HEK293 (cell line): ENCODE data around the gene CYP4F12.

Experiments used
- CTCF ChIA-PET: fragments of 350-600 bp; formaldehyde crosslinking; extraction: SDS; loops from one replicate; lab custom pipeline; 2021; ENCODE audit warnings: antibody characterized with exemption; lab: Yijun Ruan, JAX
- POLR2A ChIA-PET: fragments of 300-600 bp; formaldehyde crosslinking; extraction: SDS; loops from one replicate; lab custom pipeline; 2020; ENCODE audit warnings: antibody characterized with exemption, inconsistent platforms; lab: Yijun Ruan, JAX
- H3K27ac ChIP-seq: fragments of 200-500 bp; sonication (Bioruptor generic); 2 replicates; pipeline ENCODE4 v1.5.1; 2014; ENCODE audit warnings: low read depth, low read length, control low read depth, inconsistent platforms; ENCODE audit errors: extremely low read depth
- H3K36me3 ChIP-seq, 2 experiments: fragments of 200-500 bp in 1 of 2; sonication (Bioruptor generic) in 1 of 2; 1 replicate in 1 of 2; 2 replicates in 1 of 2; pipeline ENCODE4 v1.5.1; 2014 to 2017; ENCODE audit warnings: inconsistent platforms in 2 of 2, low read length in 2 of 2; ENCODE audit not compliant: control insufficient read depth in 2 of 2, insufficient read depth in 1 of 2
- H3K4me1 ChIP-seq: fragments of 200-500 bp; sonication (Bioruptor generic); 2 replicates; pipeline ENCODE4 v1.5.1; 2014; ENCODE audit warnings: mild to moderate bottlenecking, low read length, inconsistent platforms; ENCODE audit not compliant: control insufficient read depth, insufficient read depth
- H3K4me3 ChIP-seq: 2 replicates; pipeline ENCODE4 v1.5.1; 2011; ENCODE audit warnings: low read depth, mild to moderate bottlenecking, control low read depth, low read length, moderate library complexity
- H3K9me3 ChIP-seq: fragments of 200-500 bp; sonication (Bioruptor generic); 2 replicates; pipeline ENCODE4 v1.5.1; 2014; ENCODE audit warnings: low read depth, low read length, inconsistent platforms; ENCODE audit not compliant: control insufficient read depth, insufficient read depth
- TCF7L2 ChIP-seq: IDR thresholded peaks from 2 replicates; pipeline ENCODE4 v1.6.1; 2011; ENCODE audit warnings: low read depth, mild to moderate bottlenecking, inconsistent platforms, low read length, moderate library complexity, borderline replicate concordance
- ZNF214 ChIP-seq: fragments of 450-650 bp; formaldehyde crosslinking; IDR thresholded peaks from 2 replicates; pipeline ENCODE4 v1.5.1; 2017; ENCODE audit warnings: missing biosample characterization, mild to moderate bottlenecking, missing genetic modification characterization, borderline replicate concordance
- ZNF292 ChIP-seq: fragments of 450-650 bp; formaldehyde crosslinking; IDR thresholded peaks from 2 replicates; pipeline ENCODE4 v1.5.1; 2016; ENCODE audit warnings: low read depth, missing biosample characterization, missing genetic modification characterization, borderline replicate concordance
- ZNF394 ChIP-seq: fragments of 450-650 bp; formaldehyde crosslinking; IDR thresholded peaks from 2 replicates; pipeline ENCODE4 v1.5.1; 2016; ENCODE audit warnings: missing biosample characterization, missing genetic modification characterization, mild to moderate bottlenecking, moderate library complexity, borderline replicate concordance
- ZNF555 ChIP-seq: fragments of 450-650 bp; formaldehyde crosslinking; conservative IDR thresholded peaks from 2 replicates; pipeline ENCODE4 v1.5.1; 2017; ENCODE audit warnings: missing biosample characterization, mild to moderate bottlenecking, missing genetic modification characterization, inconsistent platforms
- ZNF558 ChIP-seq: fragments of 450-650 bp; formaldehyde crosslinking; IDR thresholded peaks from 2 replicates; pipeline ENCODE4 v1.5.1; 2016; ENCODE audit warnings: missing biosample characterization, missing genetic modification characterization
- ZNF660 ChIP-seq: fragments of 450-650 bp; IDR thresholded peaks from 2 replicates; pipeline ENCODE4 v1.5.1; 2018; ENCODE audit warnings: missing biosample characterization, mild to moderate bottlenecking, missing genetic modification characterization
- ZNF76 ChIP-seq: fragments of 450-650 bp; formaldehyde crosslinking; IDR thresholded peaks from 2 replicates; pipeline ENCODE4; 2016; ENCODE audit warnings: low read depth, missing biosample characterization, missing genetic modification characterization, borderline replicate concordance
- ZNF791 ChIP-seq: fragments of 450-650 bp; formaldehyde crosslinking; IDR thresholded peaks from 2 replicates; pipeline ENCODE4 v1.5.1; 2016; ENCODE audit warnings: missing biosample characterization, missing genetic modification characterization
- TF ChIP-seq, protein P1 (sequence below): fragments of 450-650 bp; formaldehyde crosslinking; IDR thresholded peaks from 2 replicates; pipeline ENCODE4 v1.5.1; 2016; ENCODE audit warnings: missing biosample characterization, missing genetic modification characterization
- TF ChIP-seq, protein P2 (sequence below): fragments of 450-650 bp; formaldehyde crosslinking; IDR thresholded peaks from 2 replicates; pipeline ENCODE4 v1.5.1; 2016; ENCODE audit warnings: missing biosample characterization, missing genetic modification characterization
- TF ChIP-seq, protein P3 (sequence below): fragments of 450-650 bp; formaldehyde crosslinking; IDR thresholded peaks from 2 replicates; pipeline ENCODE4 v1.5.1; 2016; ENCODE audit warnings: missing biosample characterization, missing genetic modification characterization, low read depth
- TF ChIP-seq, protein P4 (sequence below): fragments of 450-650 bp; formaldehyde crosslinking; IDR thresholded peaks from 2 replicates; pipeline ENCODE4 v1.5.1; 2016; ENCODE audit warnings: missing biosample characterization, missing genetic modification characterization
- TF ChIP-seq, protein P5 (sequence below): fragments of 450-650 bp; IDR thresholded peaks from 2 replicates; pipeline ENCODE4 v1.5.1; 2018; ENCODE audit warnings: missing biosample characterization, mild to moderate bottlenecking, missing genetic modification characterization
- TF ChIP-seq, protein P6 (sequence below): fragments of 450-650 bp; formaldehyde crosslinking; conservative IDR thresholded peaks from 2 replicates; pipeline ENCODE4 v1.5.1; 2016; ENCODE audit warnings: low read depth, missing biosample characterization, missing genetic modification characterization

CYP4F12 gene

DNA sequence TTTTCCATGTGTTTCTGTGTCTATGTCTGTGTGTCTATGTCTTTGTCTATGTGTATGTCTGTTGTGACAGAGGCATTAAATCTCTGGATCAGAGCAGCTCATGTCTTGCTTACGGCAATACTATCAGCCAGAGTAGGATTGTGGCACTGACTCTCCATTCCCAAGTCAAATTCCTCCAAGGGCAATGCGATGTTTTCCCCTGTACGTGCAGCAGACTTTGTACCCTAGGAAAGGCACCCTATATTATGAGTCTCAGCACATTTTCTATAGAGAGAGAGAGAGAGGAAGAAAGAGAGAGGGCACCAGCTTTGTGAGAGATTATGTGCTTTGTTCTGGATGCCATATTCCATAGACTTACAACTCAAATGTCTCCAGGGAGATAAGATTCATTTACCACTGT, 21.1 kb upstream of the CYP4F12 start (continued):
- TF ChIP-seq, protein P1, sequence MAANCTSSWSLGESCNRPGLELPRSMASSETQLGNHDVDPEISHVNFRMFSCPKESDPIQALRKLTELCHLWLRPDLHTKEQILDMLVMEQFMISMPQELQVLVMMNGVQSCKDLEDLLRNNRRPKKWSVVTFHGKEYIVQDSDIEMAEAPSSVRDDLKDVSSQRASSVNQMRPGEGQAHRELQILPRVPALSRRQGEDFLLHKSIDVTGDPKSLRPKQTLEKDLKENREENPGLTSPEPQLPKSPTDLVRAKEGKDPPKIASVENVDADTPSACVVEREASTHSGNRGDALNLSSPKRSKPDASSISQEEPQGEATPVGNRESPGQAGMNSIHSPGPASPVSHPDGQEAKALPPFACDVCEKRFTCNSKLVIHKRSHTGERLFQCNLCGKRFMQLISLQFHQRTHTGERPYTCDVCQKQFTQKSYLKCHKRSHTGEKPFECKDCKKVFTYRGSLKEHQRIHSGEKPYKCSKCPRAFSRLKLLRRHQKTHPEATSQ: no peak
- TF ChIP-seq, protein P2, sequence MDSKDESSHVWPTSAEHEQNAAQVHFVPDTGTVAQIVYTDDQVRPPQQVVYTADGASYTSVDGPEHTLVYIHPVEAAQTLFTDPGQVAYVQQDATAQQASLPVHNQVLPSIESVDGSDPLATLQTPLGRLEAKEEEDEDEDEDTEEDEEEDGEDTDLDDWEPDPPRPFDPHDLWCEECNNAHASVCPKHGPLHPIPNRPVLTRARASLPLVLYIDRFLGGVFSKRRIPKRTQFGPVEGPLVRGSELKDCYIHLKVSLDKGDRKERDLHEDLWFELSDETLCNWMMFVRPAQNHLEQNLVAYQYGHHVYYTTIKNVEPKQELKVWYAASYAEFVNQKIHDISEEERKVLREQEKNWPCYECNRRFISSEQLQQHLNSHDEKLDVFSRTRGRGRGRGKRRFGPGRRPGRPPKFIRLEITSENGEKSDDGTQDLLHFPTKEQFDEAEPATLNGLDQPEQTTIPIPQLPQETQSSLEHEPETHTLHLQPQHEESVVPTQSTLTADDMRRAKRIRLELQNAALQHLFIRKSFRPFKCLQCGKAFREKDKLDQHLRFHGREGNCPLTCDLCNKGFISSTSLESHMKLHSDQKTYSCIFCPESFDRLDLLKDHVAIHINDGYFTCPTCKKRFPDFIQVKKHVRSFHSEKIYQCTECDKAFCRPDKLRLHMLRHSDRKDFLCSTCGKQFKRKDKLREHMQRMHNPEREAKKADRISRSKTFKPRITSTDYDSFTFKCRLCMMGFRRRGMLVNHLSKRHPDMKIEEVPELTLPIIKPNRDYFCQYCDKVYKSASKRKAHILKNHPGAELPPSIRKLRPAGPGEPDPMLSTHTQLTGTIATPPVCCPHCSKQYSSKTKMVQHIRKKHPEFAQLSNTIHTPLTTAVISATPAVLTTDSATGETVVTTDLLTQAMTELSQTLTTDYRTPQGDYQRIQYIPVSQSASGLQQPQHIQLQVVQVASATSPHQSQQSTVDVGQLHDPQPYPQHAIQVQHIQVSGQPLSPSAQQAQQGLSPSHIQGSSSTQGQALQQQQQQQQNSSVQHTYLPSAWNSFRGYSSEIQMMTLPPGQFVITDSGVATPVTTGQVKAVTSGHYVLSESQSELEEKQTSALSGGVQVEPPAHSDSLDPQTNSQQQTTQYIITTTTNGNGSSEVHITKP (tag by site-specific recombination): no peak
- TF ChIP-seq, protein P3, sequence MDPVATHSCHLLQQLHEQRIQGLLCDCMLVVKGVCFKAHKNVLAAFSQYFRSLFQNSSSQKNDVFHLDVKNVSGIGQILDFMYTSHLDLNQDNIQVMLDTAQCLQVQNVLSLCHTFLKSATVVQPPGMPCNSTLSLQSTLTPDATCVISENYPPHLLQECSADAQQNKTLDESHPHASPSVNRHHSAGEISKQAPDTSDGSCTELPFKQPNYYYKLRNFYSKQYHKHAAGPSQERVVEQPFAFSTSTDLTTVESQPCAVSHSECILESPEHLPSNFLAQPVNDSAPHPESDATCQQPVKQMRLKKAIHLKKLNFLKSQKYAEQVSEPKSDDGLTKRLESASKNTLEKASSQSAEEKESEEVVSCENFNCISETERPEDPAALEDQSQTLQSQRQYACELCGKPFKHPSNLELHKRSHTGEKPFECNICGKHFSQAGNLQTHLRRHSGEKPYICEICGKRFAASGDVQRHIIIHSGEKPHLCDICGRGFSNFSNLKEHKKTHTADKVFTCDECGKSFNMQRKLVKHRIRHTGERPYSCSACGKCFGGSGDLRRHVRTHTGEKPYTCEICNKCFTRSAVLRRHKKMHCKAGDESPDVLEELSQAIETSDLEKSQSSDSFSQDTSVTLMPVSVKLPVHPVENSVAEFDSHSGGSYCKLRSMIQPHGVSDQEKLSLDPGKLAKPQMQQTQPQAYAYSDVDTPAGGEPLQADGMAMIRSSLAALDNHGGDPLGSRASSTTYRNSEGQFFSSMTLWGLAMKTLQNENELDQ (tag by site-specific recombination): no peak
- TF ChIP-seq, protein P4, sequence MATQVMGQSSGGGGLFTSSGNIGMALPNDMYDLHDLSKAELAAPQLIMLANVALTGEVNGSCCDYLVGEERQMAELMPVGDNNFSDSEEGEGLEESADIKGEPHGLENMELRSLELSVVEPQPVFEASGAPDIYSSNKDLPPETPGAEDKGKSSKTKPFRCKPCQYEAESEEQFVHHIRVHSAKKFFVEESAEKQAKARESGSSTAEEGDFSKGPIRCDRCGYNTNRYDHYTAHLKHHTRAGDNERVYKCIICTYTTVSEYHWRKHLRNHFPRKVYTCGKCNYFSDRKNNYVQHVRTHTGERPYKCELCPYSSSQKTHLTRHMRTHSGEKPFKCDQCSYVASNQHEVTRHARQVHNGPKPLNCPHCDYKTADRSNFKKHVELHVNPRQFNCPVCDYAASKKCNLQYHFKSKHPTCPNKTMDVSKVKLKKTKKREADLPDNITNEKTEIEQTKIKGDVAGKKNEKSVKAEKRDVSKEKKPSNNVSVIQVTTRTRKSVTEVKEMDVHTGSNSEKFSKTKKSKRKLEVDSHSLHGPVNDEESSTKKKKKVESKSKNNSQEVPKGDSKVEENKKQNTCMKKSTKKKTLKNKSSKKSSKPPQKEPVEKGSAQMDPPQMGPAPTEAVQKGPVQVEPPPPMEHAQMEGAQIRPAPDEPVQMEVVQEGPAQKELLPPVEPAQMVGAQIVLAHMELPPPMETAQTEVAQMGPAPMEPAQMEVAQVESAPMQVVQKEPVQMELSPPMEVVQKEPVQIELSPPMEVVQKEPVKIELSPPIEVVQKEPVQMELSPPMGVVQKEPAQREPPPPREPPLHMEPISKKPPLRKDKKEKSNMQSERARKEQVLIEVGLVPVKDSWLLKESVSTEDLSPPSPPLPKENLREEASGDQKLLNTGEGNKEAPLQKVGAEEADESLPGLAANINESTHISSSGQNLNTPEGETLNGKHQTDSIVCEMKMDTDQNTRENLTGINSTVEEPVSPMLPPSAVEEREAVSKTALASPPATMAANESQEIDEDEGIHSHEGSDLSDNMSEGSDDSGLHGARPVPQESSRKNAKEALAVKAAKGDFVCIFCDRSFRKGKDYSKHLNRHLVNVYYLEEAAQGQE (tag by site-specific recombination): no peak

DNA sequence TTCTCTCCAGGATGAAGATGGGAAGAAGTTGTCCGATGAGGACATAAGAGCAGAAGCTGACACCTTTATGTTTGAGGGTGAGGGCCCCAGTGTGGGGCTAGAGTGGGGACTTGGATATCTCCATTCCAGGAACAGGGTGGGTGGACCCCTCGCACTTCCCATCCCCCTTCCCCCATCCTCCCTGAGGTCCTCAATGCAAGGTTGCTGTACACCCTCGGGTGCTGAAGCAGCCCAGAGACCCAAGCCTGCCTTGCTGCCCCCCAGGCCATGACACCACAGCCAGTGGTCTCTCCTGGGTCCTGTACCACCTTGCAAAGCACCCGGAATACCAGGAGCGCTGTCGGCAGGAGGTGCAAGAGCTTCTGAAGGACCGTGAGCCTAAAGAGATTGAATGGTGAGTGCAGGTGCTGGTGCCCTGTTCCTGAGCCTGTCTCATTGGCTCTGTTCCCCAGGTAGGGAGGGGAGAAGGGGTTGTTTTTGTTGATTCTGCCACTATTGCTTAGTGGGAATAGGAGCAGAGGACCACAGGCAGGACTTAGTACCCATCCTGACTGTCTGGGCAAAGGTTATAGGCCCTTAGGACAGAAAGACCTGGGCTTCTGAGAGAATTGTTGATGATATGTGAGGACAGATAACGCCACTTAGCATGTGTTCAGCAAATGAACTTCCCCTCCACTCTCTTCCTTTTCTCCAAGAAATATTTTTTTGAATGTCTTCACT, 20.2 kb upstream of the CYP4F12 start:
- Histone ChIP-seq H3K27ac (no peak overlapping the region), H3K4me3 (no peak overlapping the region), H3K9me3 (no peaks in the 10 kb centered on the region), H3K4me1 (no peaks in the 10 kb centered on the region), H3K36me3 (no peaks in the 10 kb centered on the region)
- POLR2A ChIA-PET: no interaction called here
- CTCF ChIA-PET: no interaction called here
- TF ChIP-seq, protein P5, sequence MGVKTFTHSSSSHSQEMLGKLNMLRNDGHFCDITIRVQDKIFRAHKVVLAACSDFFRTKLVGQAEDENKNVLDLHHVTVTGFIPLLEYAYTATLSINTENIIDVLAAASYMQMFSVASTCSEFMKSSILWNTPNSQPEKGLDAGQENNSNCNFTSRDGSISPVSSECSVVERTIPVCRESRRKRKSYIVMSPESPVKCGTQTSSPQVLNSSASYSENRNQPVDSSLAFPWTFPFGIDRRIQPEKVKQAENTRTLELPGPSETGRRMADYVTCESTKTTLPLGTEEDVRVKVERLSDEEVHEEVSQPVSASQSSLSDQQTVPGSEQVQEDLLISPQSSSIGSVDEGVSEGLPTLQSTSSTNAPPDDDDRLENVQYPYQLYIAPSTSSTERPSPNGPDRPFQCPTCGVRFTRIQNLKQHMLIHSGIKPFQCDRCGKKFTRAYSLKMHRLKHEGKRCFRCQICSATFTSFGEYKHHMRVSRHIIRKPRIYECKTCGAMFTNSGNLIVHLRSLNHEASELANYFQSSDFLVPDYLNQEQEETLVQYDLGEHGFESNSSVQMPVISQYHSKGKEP (tag by site-specific recombination): no peak
- TF ChIP-seq ZNF394 (tag by site-specific recombination): no peak
- no peak for TF ChIP-seq ZNF292
- TF ChIP-seq ZNF214 (tag by site-specific recombination): no peak
- no peak for TF ChIP-seq ZNF555 (tag by site-specific recombination)
- TF ChIP-seq ZNF791 (tag by site-specific recombination): no peak
- TF ChIP-seq, protein P1: no peak
- TF ChIP-seq ZNF76 (tag by site-specific recombination): no peak
- no peak for TF ChIP-seq TCF7L2
- TF ChIP-seq, protein P6, sequence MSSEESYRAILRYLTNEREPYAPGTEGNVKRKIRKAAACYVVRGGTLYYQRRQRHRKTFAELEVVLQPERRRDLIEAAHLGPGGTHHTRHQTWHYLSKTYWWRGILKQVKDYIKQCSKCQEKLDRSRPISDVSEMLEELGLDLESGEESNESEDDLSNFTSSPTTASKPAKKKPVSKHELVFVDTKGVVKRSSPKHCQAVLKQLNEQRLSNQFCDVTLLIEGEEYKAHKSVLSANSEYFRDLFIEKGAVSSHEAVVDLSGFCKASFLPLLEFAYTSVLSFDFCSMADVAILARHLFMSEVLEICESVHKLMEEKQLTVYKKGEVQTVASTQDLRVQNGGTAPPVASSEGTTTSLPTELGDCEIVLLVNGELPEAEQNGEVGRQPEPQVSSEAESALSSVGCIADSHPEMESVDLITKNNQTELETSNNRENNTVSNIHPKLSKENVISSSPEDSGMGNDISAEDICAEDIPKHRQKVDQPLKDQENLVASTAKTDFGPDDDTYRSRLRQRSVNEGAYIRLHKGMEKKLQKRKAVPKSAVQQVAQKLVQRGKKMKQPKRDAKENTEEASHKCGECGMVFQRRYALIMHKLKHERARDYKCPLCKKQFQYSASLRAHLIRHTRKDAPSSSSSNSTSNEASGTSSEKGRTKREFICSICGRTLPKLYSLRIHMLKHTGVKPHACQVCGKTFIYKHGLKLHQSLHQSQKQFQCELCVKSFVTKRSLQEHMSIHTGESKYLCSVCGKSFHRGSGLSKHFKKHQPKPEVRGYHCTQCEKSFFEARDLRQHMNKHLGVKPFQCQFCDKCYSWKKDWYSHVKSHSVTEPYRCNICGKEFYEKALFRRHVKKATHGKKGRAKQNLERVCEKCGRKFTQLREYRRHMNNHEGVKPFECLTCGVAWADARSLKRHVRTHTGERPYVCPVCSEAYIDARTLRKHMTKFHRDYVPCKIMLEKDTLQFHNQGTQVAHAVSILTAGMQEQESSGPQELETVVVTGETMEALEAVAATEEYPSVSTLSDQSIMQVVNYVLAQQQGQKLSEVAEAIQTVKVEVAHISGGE (tag by site-specific recombination): no peak
- TF ChIP-seq ZNF558: no peak
- no peak for TF ChIP-seq ZNF660 (tag by site-specific recombination)
